Epithelial cell of esophagus (primary cell): ENCODE results near the gene LRTM1.

Experiments used
- DNase-seq: peaks from one replicate; pipeline ENCODE4 v3.0.0; 2010; ENCODE audit warnings: low read depth
- H3K4me3 ChIP-seq: 2 replicates; pipeline ENCODE4 v1.5.1; 2011; ENCODE audit warnings: mild to moderate bottlenecking, low read length, control low read depth
- TF ChIP-seq, protein P1 (sequence below): IDR thresholded peaks from 2 replicates; pipeline ENCODE4 v1.5.1; 2011; ENCODE audit warnings: low read depth, mild to moderate bottlenecking, low read length, control low read depth, inconsistent platforms; ENCODE audit not compliant: insufficient read depth; ENCODE audit errors: missing control alignments

The LRTM1 gene

GRCh38 chr3:54949491-54950044, 21.7 kb upstream of the LRTM1 start:
- no peak for DNase-seq
- TF ChIP-seq, protein P1, sequence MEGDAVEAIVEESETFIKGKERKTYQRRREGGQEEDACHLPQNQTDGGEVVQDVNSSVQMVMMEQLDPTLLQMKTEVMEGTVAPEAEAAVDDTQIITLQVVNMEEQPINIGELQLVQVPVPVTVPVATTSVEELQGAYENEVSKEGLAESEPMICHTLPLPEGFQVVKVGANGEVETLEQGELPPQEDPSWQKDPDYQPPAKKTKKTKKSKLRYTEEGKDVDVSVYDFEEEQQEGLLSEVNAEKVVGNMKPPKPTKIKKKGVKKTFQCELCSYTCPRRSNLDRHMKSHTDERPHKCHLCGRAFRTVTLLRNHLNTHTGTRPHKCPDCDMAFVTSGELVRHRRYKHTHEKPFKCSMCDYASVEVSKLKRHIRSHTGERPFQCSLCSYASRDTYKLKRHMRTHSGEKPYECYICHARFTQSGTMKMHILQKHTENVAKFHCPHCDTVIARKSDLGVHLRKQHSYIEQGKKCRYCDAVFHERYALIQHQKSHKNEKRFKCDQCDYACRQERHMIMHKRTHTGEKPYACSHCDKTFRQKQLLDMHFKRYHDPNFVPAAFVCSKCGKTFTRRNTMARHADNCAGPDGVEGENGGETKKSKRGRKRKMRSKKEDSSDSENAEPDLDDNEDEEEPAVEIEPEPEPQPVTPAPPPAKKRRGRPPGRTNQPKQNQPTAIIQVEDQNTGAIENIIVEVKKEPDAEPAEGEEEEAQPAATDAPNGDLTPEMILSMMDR, result no peak
- no peak overlapping the region for H3K4me3 ChIP-seq

GRCh38 chr3:54941690-54942362, 14.0 kb upstream of the LRTM1 start:
- no peak for DNase-seq
- no peak overlapping the region for H3K4me3 ChIP-seq
- TF ChIP-seq, protein P1, result no peak

DNA sequence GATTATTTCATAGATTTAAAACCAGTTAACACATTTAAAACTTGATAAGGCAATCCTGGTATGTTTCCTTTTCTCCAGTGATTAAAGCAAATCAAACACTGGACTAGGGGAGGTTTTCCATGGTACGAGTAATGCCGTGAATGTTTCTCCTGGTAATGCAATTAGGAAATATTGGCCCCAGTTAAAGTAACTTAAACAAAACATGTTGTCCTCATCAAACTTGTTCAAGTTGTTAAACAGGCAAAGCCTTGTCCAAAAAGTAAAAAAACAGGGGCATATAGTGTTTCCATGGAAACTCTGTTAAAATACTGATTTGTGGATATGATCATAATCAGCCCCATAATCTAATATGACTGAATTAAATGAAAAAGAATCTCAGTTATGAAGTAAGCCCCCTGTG, 13.1 kb upstream of the LRTM1 start:
- TF ChIP-seq, protein P1, result no peak

DNA sequence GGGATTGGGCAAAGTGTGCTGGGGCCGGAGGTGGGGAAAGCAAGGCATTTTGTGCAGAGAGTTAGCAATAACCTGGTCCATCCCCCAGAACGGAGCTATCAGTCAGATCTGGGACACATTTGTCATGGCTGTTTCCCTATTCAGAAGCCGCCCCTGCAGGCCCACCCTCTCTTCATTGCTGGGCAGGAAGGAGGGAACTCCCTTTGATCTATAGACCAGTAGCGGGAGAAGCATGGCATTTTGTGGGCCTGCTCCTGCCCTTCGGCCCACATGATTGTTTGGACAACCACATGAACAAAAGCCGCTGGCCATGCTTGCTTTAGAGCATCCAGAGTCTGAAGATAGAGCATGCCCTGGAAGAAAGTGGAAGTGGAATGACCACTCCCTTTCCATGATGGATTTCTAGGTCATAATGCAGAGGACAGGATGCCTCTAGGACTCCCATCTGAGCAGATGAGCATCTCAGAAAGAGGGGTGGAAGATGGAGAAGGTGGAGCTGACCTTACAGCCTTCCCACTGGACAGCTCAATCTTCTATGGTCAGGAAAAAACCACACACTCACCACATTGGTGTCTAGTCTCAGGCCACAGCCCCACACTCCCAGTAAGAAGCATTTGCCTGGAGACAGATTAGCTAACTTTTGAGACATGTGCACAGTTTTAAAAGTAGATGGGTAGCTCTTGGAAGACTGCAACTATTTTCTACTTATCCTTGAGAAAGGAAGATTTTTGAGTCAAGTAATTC, 11.9 kb upstream of the LRTM1 start:
- H3K4me3 ChIP-seq, result no peak overlapping the region
- DNase-seq, result no peak
- TF ChIP-seq, protein P1, result no peak

More for the DNA sequence above, 13.1 kb upstream of the LRTM1 start:
- H3K4me3 ChIP-seq, result no peak overlapping the region
- no peak for DNase-seq

DNA sequence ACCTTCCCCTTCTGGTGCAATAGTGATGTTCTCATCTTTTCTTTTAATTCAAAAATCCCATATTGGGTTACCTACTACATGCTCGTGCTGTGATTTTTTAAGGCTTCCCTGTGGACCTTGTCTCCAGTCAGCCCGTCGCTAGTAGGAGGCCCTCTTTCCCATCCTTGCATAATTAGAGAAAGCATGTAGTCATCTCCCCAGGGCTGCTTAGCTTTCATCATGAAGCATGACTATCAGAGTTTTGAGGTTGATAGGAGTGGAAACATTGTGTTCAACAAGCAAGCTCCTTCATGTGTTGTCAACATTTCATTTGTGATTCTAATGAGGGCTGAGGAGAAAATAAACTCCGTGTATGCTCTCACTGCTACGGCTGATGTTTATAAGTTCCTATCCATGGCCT, 8.7 kb upstream of the LRTM1 start:
- no peak overlapping the region for H3K4me3 ChIP-seq
- DNase-seq, result no peak
- TF ChIP-seq, protein P1, result no peak

DNA sequence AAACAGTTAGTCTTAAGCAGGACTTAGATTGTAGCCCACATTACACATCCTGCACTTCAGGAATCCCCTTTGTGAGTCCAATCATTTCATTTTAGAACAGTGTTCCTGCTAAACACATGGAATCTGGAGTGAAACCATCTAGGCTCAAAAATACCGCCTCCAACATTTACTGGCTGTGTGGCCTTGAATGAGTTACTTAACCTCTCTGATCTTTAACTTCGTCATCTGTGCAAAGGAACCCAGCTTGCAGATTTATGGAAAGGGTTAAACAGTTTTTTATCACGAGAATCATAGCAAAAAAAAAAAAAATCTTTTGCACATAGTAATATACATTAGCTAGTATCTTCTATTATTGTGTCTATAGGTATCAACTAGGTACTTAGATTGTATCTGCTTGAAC, 8.0 kb upstream of the LRTM1 start:
- no peak overlapping the region for H3K4me3 ChIP-seq
- TF ChIP-seq, protein P1, result no peak
- no peak for DNase-seq

- TF ChIP-seq, protein P1, result no peak
- no peak overlapping the region for H3K4me3 ChIP-seq
- no peak for DNase-seq
Measured at GRCh38 chr3:54932606-54933005, 4.7 kb upstream of the LRTM1 start.
